Renal cortex interstitium (tissue), 11 donors: Measurements from ENCODE around the gene BSPRY. TPM values are rescaled to one million over a fixed set of nuclear protein-coding genes. Genes with fewer than 3 reads are reported as not detected.
A peak's percentile ranks its signal among the peaks of the same experiment; 100 is the strongest.

ENCODE experiments used
- DNase-seq, 11 donors: peaks; one replicate each; pipeline ENCODE4 v3.0.0-alpha.2; 2013; ENCODE audit warnings: low read depth in 9 of 11, low spot score in 4 of 11; ENCODE audit errors: extremely low read depth in 1 of 11
- polyA plus RNA-seq, 3 donors: library from polyadenylated mRNA; unstranded; fragments of 120-200 nt; gene quantifications; one replicate each; pipeline ENCODE4 v1.2.1, GENCODE V29; 2013; ENCODE audit not compliant: insufficient read length in 3 of 3

BSPRY gene
- polyA plus RNA-seq, 3 donors = 8.0 to 9.9 (median 8.8) TPM

DNA sequence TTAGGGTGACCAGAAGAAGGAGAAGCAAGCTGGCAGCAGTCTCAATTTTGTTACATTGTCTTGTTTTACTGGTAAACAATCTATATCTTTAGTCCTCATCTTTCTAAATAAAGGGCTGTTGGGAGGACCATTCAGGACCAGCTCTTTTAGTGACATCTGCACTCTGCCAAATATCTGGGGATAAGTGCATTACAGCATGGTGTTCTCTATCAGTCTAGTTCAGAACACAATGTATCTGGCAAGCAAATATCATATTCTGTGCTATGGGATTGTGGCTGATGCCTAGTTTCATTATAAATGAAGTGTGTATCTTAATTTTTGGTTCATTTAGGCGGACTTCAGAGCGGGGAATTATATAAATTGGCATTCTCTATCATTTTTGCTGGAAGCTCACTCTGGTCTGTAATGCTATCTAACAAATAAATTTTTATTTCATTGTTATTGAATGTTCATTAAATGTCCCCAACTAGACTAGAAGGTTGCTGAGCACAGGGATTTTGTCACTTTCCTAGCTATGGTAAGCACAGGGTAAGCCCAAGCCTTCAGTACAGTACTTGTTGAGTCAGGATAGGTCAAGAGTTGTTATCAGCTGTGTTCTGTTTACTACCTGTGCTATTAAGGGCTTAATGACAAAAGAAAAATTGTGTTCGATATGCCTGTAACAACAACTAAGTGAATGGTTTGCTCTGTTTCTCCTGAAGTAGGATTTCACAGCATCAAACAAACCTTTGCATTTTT lies 21.1 kb upstream of the BSPRY start:
- no peak for DNase-seq

DNA sequence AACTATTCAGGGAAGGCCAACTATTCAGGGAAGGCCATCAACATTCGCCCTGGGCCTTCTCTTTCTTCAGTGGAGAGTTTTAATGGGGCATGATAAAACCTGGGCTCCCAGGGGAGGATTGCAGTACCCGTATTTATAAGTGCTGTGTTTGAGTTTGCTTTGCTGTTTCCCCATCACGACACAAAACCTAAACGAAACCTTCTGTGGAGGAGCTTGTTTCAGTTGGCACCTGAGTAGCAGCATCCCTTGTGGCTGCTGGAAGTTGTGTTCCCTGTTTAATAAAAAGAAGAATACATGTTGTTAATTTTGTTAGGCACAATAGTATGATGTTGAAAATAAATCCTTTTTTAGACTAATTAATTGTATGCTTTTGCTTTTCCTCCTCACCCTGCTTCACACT lies 17.6 kb upstream of the BSPRY start:
- DNase-seq = no peak

DNA sequence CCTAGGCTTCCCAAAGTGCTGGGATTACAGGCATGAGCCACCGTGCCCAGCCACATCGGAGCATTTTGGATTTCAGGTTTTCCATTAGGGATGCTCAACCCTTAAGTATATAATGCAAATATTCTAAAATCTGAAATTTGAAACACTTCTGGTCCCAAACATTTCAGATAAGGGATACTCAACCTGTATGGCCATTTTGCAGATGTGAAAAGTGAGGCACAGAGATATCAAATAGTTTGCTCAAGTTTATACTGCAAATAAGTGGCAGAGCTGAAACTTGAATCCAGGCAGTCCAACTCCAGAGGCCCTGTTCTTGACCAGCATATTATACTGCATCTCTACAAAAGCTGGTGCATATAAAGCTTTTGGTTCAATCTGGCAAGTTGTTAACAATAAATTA lies 11.6 kb upstream of the BSPRY start:
- no peak for DNase-seq

DNA sequence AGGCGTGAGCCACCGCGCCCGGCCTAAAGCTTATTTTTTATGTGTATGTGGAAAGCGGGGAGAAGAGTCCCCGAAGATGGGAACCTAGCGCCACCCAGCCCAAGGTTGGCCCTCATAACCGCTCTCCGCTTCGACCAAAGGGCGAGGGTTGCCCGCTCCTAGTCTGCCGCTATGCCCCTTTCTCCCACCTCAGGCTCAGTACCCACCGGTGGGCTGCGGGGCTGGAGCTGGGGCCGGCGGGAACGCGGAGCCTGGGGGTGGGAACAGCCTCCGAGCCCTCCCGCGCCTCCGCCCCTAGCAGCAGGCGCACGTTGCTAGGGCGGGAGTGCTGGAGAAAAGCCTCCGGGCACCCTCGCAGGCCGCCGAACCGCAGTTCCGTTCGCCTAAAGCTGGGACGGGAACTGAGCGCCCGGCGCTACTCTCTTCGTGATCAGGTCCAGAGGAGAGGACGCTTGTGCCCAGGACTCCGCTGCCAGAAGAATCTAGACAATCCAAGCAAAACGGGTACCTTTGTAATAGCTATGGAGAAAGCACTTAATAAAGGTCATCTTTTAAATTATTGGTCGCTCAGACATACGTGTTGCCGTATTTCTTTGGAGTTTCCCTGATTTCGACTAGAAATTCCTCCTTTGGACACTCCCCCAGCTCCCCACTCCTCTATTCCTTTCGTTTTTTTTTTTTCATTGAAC lies 9.2 kb upstream of the BSPRY start, which contains the start of gene WDR31:
WDR31 (minus strand) TSS at position 265 of the 689 bp plus-strand sequence. CDS start 8,253 bp downstream, outside the sequence.
- peak; percentile 74 to 89 (median 85) for DNase-seq

DNA sequence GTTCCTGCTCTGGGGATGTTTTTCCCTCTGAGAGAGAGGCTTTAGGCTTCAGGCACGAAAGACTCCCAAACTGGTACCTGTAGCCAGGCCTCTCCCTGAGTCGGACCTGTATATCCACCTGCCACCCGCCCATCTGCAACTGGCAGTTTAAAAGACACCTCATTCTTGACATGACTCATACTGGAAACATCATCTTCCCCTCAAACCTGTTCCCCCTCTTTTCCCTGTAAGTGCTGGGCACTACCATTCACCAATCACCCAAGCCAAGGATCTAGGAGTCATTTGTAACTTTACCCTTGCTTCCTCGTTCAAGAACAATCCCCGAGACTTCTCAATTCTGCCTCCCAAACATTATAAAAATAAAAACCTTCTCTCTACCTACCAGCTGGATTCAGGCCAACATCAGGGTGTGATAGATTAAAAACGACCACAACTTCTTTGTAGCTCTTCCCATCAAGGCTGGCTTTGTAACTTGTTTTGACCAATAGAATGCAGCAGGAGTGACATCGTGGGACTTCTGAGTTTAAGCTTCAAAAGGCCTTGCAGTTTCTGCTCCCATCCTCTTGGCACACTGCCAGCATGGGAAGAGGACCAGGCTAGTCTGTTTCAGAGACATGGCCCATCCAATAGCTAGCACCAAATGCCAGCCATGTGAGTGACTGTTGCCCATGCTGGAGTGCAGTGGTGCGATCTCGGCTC lies 7.5 kb upstream of the BSPRY start:
- no peak for DNase-seq

DNA sequence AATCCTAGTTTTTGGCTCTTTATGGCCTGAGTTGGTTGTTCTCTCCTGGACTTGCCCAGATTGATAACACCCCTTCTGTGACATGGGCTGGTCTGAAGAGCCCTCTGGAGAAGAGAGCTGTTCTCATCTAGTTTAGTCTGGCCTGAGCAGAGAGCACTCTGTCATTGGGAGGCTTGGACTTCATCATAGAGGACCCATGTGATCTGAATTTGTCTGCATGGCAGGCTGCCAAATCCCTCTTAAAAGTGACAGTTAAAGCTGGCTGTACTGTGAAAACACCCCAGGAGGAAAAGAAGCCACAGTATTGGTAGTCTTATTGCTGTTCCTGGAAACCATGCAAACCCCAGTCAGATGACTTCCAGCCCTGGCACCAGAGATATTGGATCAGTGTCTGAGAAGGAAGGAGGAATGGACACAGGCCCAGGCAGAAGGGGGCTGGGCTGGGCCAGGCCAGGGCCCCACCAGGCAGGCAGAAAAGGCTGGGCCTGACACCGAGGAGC lies 5.6 kb upstream of the BSPRY start:
- peak in 8 of 11 donors; percentile 55 to 86 (median 74) for DNase-seq

DNA sequence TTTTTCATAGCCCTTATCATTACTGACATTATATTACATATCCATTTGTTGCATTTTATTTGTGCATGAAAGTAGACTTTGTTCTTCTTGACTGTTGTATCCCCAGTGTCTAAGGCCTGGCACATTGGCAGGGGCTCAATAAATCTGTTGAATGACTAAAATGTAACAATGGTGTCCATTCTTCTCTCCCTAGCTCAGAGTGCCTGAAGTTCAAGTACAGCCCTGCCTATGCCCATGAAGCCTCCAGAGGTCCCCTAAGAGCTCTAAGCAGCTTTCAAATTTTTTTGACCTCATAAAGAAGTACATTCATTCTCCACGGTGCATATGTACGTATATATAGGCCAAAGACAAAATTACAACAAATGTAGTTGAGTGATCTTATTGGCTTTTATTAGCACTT lies 4.2 kb upstream of the BSPRY start:
- DNase-seq = no peak

DNA sequence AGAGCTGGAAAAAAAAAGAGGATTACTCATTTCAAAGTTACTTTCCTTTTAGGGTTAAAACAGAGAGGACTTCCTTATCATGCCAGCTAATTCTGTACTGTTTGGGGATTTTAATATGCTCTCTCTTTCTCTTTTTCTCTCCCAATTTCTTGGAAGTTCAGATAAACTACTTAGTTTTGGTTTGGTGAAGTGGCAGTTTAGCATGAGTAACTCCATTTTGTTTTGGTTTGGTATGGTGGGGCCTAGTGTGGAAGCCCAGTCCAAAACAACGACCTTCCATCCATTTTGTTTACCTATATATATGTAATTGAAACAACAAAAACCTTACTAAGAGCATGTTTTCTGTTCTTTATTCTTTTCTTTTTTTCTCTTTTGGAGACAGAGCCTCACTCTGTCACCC lies 3.7 kb upstream of the BSPRY start:
- no peak for DNase-seq

DNA sequence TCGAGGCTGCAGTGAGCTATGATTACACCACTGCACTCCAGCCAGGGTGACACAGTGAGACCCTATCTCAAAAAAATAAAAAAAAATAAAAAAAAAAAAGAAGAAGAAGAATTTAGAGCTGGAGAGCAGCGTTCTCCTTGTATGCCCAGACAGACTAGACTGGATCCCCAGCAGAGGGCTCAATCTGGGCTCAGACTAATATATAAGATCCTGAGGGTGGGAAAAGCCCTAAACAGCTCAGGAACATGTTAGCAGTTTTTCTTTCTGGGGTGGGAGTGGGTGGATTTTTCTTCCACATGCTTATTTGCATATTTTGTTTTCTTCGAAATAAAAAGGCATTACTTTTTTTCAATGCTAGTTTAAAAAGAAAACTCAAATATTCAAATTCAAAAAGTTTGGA lies 904 bp upstream of the BSPRY start:
- DNase-seq = no peak

DNA sequence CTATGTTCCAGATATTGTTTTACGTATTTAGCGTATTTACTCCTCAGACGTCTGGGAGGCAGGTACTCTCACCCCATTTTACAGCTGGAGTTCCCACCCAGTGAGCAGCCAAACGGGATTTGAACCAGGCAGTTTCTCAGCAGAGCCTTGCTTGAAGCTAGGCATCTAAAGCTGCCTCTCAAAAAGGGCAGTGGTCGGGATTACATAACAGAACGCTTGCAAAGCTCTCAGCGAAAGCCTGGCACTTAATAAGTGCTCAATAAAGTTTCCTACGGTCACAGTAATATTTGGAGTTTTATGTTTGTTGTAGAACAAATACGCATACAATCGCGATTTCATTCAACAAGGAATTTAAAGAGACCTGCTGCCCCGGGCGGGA lies 286 bp upstream of the BSPRY start:
- no peak for DNase-seq

DNA sequence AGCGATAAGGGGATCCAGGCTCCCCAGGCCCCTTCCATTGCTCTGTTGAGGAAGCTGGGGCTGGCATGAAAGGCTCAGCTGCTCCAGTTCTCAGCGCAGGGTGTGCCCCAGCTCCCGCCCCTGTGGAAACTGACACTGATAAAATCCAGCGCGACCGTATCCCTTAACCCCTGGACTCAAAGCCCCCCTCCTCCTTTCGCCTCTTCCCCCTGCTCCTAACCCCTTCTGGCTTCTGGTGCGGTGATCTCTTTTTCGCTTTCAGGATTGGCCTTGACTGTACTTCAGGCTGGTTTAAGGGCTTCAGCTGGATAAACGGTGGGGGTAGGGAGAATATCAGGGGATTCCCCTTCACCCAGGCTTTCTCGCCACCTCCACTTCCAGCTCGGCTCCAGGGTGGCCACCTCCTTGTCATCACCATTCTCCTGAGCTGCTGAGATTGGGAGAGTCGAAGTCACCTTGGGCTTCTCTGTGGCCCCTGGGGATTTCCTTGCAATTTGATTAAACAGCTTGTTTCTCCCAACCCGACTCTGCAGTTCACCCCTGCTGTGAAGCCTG lies 843 bp downstream of the BSPRY start:
- no peak for DNase-seq

DNA sequence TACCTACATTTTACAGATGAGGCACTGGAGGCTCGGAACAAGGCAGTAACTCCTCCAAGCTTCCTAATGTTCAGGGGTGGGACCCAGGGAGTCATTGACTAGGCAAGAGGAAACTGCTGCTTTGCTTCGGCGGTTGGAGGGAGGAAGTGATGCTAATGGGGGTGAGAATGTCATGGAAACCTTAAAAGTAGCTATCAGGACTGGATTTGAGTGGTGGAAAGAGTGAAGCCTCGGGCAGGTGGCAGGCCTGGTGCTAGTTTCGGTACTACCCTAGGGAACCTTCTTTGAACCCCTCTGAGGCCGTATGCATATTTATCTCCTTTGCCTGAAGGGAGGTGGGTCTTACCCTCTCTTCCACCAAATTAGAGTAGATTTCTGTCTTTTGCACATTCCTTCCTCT lies 1.6 kb downstream of the BSPRY start:
- no peak for DNase-seq

DNA sequence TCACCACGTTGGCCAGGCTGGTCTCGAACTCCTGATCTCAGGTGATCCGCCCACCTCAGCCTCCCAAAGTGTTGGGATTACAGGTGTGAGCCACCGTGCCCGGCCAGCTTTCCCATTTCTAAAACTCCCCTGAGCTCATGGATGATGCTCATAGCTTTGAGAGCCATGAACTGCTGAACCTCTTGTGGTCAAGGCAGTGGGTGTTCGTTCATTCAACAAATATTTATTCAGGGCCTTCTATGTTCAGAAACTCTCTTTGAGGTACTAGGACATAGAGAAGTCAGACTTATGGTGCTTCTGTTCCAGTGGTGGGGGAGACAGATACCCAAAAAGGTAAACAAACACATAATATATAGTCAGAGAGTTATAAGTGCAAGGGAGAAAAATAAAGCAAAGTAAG lies 2.7 kb downstream of the BSPRY start:
- no peak for DNase-seq

DNA sequence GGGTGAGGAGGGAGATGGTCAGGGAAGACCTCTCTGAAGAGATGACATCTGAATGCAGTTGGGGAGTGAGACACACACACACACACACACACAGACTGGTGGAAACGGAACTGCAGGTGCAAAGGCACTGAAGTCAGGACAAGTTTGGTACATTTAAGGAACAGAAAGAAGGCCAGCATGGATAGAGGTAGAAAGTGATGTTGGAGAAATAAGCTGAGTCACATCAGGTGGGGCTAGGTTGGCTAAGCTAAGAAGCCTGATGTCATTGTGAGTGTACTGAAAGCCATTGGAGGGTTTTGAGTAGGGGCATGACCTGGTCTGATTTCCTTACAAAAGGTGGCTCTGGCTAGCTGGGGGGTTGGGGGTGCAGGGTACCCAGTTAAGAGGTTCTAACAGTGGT lies 3.1 kb downstream of the BSPRY start:
- DNase-seq = no peak

DNA sequence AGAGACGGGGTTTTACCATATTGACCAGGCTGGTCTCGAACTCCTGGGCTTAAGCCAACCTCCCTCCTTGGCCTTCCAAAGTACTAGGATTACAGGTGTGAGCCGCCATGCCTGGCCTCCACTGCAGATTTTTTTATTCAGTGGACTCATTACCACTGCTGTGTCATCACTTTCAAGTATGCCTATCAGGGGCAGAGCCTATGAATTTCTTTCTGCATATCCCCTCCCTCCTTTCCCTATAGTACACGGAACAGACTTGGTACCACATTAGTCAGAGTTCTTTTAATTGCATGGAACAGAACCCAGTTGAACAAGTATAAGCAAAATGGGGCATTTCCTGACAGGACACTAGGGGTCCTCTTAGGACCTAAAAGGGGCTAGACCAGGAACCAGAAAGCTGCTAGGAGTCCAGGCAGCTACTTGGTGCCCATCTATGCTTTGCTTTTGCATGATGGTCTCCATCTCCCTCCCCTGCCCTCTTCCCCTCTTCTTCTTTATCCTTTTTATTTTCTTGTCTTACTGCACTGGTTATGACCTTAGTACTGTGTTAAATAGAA lies 5.8 kb downstream of the BSPRY start:
- DNase-seq = no peak

DNA sequence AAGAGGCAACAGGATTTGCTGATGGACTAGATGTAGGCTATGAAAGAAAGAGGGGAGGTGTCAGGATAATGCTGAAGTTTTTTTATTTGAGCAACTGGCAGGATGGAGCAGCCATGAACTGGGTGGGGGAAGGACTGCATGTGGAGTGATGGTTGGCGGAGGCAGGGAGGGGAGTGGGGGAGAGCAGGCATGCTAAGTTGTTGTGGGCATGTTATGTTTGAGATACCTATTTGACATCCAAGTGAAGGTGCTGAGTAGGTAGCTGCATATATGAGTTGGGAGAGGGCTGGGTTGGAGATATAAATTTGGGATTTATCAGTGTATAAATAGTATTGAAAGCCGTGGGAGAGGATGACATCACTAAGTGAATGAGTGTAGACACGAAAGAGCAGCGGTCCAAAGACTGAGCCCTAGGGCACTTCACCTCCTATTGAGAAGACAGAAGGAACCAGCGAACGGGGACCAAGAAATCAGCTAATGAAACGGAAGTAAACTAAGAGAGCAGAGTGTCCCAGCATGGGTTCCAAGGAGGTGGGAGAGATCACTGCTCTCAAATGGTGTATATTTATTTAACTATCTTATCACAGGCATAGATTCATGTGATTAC lies 7.4 kb downstream of the BSPRY start:
- no peak for DNase-seq

DNA sequence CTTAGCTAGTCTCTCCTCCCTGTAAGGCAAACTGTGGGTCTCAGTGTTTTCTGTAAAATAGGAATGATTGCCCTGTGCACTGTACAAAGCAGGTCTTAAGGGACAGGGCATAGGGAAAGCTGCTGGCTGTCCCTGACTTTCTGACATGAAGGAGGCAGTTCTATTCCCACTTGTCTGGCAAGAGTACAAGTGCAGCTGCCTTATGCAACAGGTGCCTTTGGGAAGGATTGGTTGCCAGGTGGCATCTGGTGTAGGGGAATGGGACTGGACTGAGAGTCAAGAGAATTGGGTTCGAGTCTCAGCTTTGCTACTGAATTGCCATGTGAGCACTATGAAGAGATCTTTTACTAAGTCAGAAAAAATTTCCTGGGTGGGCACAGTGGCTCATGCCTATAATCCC lies 10.0 kb downstream of the BSPRY start:
- no peak for DNase-seq

DNA sequence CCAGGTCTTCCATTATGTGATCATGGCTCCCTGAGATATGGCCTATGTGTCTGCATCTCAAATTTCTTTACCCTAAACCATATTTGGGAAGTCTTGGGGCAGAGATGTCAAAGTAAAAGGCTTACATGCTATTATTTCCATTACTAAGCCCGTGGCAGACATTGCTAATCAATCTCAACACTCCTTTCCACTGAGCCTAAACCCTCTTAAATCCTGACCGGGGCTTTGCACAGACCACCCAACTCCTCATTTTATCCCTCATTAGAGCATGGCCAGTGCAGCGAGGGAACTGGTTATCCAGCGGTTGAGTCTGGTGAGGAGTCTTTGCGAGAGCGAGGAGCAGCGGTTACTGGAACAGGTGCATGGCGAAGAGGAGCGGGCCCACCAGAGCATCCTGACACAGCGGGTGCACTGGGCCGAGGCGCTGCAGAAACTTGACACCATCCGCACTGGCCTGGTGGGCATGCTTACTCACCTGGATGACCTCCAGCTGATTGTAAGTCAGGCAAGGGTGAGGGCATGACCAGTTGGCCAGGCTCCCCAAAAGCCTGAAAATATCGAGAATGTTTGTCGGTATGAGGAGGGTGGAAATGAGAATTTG lies 11.0 kb downstream of the BSPRY start:
- no peak for DNase-seq
